ENCODE data around the gene ASPDH. TPM values are rescaled to one million over a fixed set of nuclear protein-coding genes. Genes with fewer than 3 reads are reported as not detected.
"Not testable (repeated sequence)": the region's sequence is repeated elsewhere in the genome, so short reads cannot be mapped to it uniquely, and the experiment has no call there.

The ASPDH gene
- total RNA-seq, 1 donor from 2014 or later = not detected

GRCh38 chr19:50476907-50477238 lies 36.8 kb downstream of the ASPDH start:
- Mint-ChIP-seq H3K36me3 (ENCODE audit: low read depth, unreplicated experiment) (peaks cover 23% of the 10 kb centered on the region), H3K4me1 (ENCODE audit: unreplicated experiment) (no peaks in the 10 kb centered on the region), H3K9me3 (ENCODE audit: unreplicated experiment) (peaks cover 39% of the 10 kb centered on the region), H3K27me3 (ENCODE audit: unreplicated experiment) (peaks cover 18% of the 10 kb centered on the region), H3K4me3 (ENCODE audit: unreplicated experiment) (no peak overlapping the region), H3K27ac (ENCODE audit: unreplicated experiment) (no peak overlapping the region)
- TF ChIP-seq CTCF (IDR thresholded peaks at IDR 0.05; ENCODE audit: unreplicated experiment) = no peak
- no peak for DNase-seq (ENCODE audit: low spot score)

DNA sequence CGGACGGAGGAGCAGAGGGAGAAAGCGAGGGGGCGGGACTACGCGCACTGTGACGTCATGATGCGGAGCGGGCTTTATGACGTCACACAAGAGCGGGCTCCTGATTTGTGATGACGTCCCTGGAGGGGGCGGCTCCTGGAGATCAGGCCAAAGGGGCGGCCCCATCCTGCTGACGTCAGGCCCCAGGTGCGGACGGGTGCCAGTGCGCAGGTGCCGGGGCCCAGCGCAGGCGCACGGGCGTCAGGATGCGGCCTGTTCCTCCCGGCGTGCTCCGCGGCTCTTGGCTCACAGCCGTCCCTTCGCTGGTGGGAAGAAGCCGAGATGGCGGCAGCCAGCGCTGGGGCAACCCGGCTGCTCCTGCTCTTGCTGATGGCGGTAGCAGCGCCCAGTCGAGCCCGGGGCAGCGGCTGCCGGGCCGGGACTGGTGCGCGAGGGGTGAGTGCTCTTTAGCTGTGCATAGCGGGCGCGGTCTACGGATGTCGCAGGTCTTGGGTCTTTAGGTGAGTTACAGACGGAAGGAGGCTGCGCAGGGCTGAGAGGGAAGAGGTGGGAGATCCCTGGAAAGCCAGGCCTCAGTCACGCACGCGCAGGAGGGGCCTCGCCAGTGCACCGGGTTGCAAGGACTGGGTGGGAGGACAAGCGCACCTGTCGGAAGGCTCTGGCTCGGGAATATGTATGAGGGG lies 37.3 kb downstream of the ASPDH start, which contains the start of the genes EMC10 and GARIN5A:
Gene EMC10 (plus strand): TSS at position 284 of the 683 bp plus-strand sequence. CDS start 38 bp downstream, at position 322.
Gene GARIN5A (minus strand): TSS at position 625 of the 683 bp plus-strand sequence. CDS start 460 bp downstream, at position 165.
- Mint-ChIP-seq H3K27me3 (ENCODE audit: unreplicated experiment) (peaks cover 18% of the 10 kb centered on the region), H3K27ac (ENCODE audit: unreplicated experiment) (peak within 1 kb of the TSS; percentile 70), H3K4me3 (ENCODE audit: unreplicated experiment) (peak within 1 kb of the TSS; percentile 45), H3K4me1 (ENCODE audit: unreplicated experiment) (no peaks in the 10 kb centered on the region), H3K36me3 (ENCODE audit: low read depth, unreplicated experiment) (peaks cover 23% of the 10 kb centered on the region), H3K9me3 (ENCODE audit: unreplicated experiment) (peaks cover 39% of the 10 kb centered on the region)
- TF ChIP-seq CTCF (IDR thresholded peaks at IDR 0.05; ENCODE audit: unreplicated experiment) = no peak
- DNase-seq (ENCODE audit: low spot score) = no peak

DNA sequence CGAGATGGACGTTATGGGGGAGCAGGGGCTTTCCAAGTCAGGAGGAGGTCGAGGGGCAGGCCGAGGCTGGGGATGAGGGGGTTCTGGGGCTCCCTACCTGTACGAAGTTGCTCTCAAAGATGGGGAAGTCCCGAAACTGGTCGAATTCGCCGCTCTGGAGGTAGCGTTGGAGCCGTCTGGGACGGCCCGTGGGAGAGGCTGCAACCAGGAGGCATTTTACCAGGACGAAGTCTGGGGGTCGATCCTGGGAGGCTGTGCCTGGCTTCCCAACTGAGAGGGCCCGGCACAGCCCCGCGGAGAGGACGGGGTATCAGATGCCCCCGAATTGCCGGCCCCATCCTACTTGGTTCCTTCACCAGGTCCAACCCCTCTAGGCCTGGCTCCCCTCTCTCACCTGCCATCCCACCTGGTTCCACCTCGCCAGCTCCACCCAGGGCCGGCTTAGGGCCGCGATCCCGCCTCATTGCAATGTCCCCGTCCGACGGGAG lies 37.9 kb downstream of the ASPDH start:
- no peak for DNase-seq (ENCODE audit: low spot score)
- Mint-ChIP-seq H3K27ac (ENCODE audit: unreplicated experiment) (no peak overlapping the region), H3K4me3 (ENCODE audit: unreplicated experiment) (peak overlapping the region; percentile 45), H3K36me3 (ENCODE audit: low read depth, unreplicated experiment) (peaks cover 23% of the 10 kb centered on the region), H3K27me3 (ENCODE audit: unreplicated experiment) (peaks cover 15% of the 10 kb centered on the region), H3K4me1 (ENCODE audit: unreplicated experiment) (no peaks in the 10 kb centered on the region), H3K9me3 (ENCODE audit: unreplicated experiment) (peaks cover 35% of the 10 kb centered on the region)
- no peak for TF ChIP-seq CTCF (IDR thresholded peaks at IDR 0.05; ENCODE audit: unreplicated experiment)

GRCh38 chr19:50475101-50475568 lies 38.6 kb downstream of the ASPDH start:
- Mint-ChIP-seq H3K27ac (ENCODE audit: unreplicated experiment) (no peak overlapping the region), H3K4me3 (ENCODE audit: unreplicated experiment) (peak overlapping the region; percentile 45), H3K9me3 (ENCODE audit: unreplicated experiment) (peaks cover 34% of the 10 kb centered on the region), H3K36me3 (ENCODE audit: low read depth, unreplicated experiment) (peaks cover 23% of the 10 kb centered on the region), H3K4me1 (ENCODE audit: unreplicated experiment) (no peaks in the 10 kb centered on the region), H3K27me3 (ENCODE audit: unreplicated experiment) (peaks cover 14% of the 10 kb centered on the region)
- no peak for TF ChIP-seq CTCF (IDR thresholded peaks at IDR 0.05; ENCODE audit: unreplicated experiment)
- no peak for DNase-seq (ENCODE audit: low spot score)

DNA sequence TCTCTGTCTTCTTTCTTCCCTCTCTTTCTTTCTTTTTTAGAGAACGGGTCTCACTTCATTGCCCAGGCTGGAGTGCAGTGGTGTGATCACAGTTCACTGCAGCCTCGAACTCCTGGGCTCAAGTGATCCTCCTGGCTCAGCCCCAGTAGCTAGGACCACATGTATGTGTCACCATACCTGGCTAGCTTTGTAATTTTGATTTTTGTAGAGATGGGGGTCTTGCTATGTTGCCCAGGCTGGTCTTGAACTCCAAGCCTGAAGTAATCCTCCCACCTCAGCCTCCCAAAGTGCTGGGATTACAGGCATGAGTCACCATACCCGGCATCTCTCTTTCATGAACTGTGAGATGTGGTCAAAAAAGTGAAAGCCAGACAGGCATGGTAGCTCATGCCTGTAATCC lies 40.4 kb downstream of the ASPDH start:
- not testable (repeated sequence) for H3K4me3 Mint-ChIP-seq (ENCODE audit: unreplicated experiment); H3K4me1 Mint-ChIP-seq (ENCODE audit: unreplicated experiment); DNase-seq (ENCODE audit: low spot score); H3K27ac Mint-ChIP-seq (ENCODE audit: unreplicated experiment)
- Mint-ChIP-seq H3K27me3 (ENCODE audit: unreplicated experiment) (peaks cover 18% of the 10 kb centered on the region), H3K36me3 (ENCODE audit: low read depth, unreplicated experiment) (peaks cover 27% of the 10 kb centered on the region), H3K9me3 (ENCODE audit: unreplicated experiment) (peaks cover 44% of the 10 kb centered on the region)
